H9 (cell line): Measurements from ENCODE around the gene PPP4R2. TPM values are rescaled to one million over a fixed set of nuclear protein-coding genes. Genes with fewer than 3 reads are reported as not detected.

Experiments used
- DNase-seq: peaks from one replicate; pipeline ENCODE4 v3.0.0-alpha.2; 2017
- H2AFZ ChIP-seq: one replicate; pipeline ENCODE4 v1.6.1; 2013; ENCODE audit warnings: mild to moderate bottlenecking, low read length, control low read depth, moderate library complexity
- H2AK5ac ChIP-seq: 2 replicates; pipeline ENCODE4 v1.6.1; 2013; ENCODE audit warnings: low read length, control low read depth, mixed read lengths; ENCODE audit not compliant: insufficient read length
- H2BK120ac ChIP-seq: one replicate; pipeline ENCODE4 v1.6.1; 2013; ENCODE audit warnings: low read depth, mild to moderate bottlenecking, low read length, control low read depth, inconsistent platforms; ENCODE audit not compliant: poor library complexity, severe bottlenecking
- H2BK12ac ChIP-seq: 2 replicates; pipeline ENCODE4 v1.6.1; 2013; ENCODE audit warnings: low read length, control low read depth, mixed read lengths, low read depth; ENCODE audit not compliant: insufficient read length
- H2BK15ac ChIP-seq: 2 replicates; pipeline ENCODE4 v1.6.1; 2013; ENCODE audit warnings: low read depth, low read length, control low read depth
- H2BK20ac ChIP-seq: one replicate; pipeline ENCODE4 v1.6.1; 2013; ENCODE audit warnings: low read depth, mild to moderate bottlenecking, low read length, control low read depth, inconsistent platforms; ENCODE audit not compliant: poor library complexity, severe bottlenecking
- H2BK5ac ChIP-seq: 2 replicates; pipeline ENCODE4 v1.6.1; 2013; ENCODE audit warnings: low read length, control low read depth, mixed read lengths; ENCODE audit not compliant: insufficient read length
- H3K14ac ChIP-seq: 2 replicates; pipeline ENCODE4 v1.6.1; 2013; ENCODE audit warnings: low read length, control low read depth; ENCODE audit not compliant: insufficient read depth
- H3K18ac ChIP-seq: 2 replicates; pipeline ENCODE4 v1.6.1; 2013; ENCODE audit warnings: low read depth, mild to moderate bottlenecking, mixed read lengths, low read length, control low read depth; ENCODE audit not compliant: insufficient read length
- H3K23ac ChIP-seq: 2 replicates; pipeline ENCODE4 v1.6.1; 2013; ENCODE audit warnings: low read length, control low read depth, mixed read lengths, low read depth; ENCODE audit not compliant: insufficient read length
- H3K23me2 ChIP-seq: 2 replicates; pipeline ENCODE4 v1.6.1; 2013; ENCODE audit warnings: low read depth, mild to moderate bottlenecking, mixed read lengths, low read length, control low read depth; ENCODE audit not compliant: insufficient read length, poor library complexity, severe bottlenecking
- H3K27ac ChIP-seq: 2 replicates; pipeline ENCODE4 v1.5.1; 2013; ENCODE audit warnings: low read length, control low read depth, mixed read lengths, low read depth; ENCODE audit not compliant: insufficient read length
- H3K27me3 ChIP-seq: 2 replicates; pipeline ENCODE4 v1.6.1; 2013; ENCODE audit warnings: low read length, control low read depth, inconsistent platforms; ENCODE audit not compliant: insufficient read depth
- H3K4ac ChIP-seq: 2 replicates; pipeline ENCODE4 v1.6.1; 2013; ENCODE audit warnings: low read depth, mild to moderate bottlenecking, control low read depth, inconsistent platforms, low read length, moderate library complexity
- H3K4me1 ChIP-seq: 2 replicates; pipeline ENCODE4 v1.6.1; 2013; ENCODE audit warnings: low read length, control low read depth, inconsistent platforms; ENCODE audit not compliant: insufficient read depth
- H3K4me2 ChIP-seq: 2 replicates; pipeline ENCODE4 v1.6.1; 2013; ENCODE audit warnings: low read length, control low read depth, mixed read lengths; ENCODE audit not compliant: insufficient read length, insufficient read depth
- H3K56ac ChIP-seq: 2 replicates; pipeline ENCODE4 v1.6.1; 2013; ENCODE audit warnings: low read depth, mild to moderate bottlenecking, mixed read lengths, low read length, control low read depth; ENCODE audit not compliant: insufficient read length
- H3K79me1 ChIP-seq: 2 replicates; pipeline ENCODE4 v1.6.1; 2013; ENCODE audit warnings: low read depth, mild to moderate bottlenecking, moderate library complexity, low read length, control low read depth, inconsistent platforms; ENCODE audit not compliant: insufficient read depth, poor library complexity, severe bottlenecking
- H3K79me2 ChIP-seq: 2 replicates; pipeline ENCODE4 v1.6.1; 2013; ENCODE audit warnings: low read length, control low read depth, inconsistent platforms; ENCODE audit not compliant: insufficient read depth
- H3K9ac ChIP-seq: 2 replicates; pipeline ENCODE4 v1.6.1; 2013; ENCODE audit warnings: low read length, control low read depth, mixed read lengths; ENCODE audit not compliant: insufficient read length; ENCODE audit errors: extremely low read depth
- H3K9me3 ChIP-seq: one replicate; pipeline ENCODE4 v1.6.1; 2013; ENCODE audit warnings: low read depth, low read length, inconsistent platforms; ENCODE audit not compliant: control insufficient read depth
- H3T11ph ChIP-seq: one replicate; pipeline ENCODE4 v1.6.1; 2013; ENCODE audit warnings: mild to moderate bottlenecking, low read length, control low read depth, inconsistent platforms
- H4K20me1 ChIP-seq: one replicate; pipeline ENCODE4 v1.6.1; 2013; ENCODE audit not compliant: control insufficient read depth, insufficient read length, insufficient read depth
- H4K5ac ChIP-seq: 2 replicates; pipeline ENCODE4 v1.6.1; 2013; ENCODE audit warnings: low read depth, mild to moderate bottlenecking, mixed read lengths, low read length, control low read depth; ENCODE audit not compliant: insufficient read length
- H4K8ac ChIP-seq: replicated peaks from 2 replicates; pipeline ENCODE4 v1.6.1; 2013; ENCODE audit warnings: low read length, control low read depth, mixed read lengths, low read depth; ENCODE audit not compliant: insufficient read length
- H4K91ac ChIP-seq: 2 replicates; pipeline ENCODE4 v1.6.1; 2013; ENCODE audit warnings: low read depth, mild to moderate bottlenecking, moderate library complexity, mixed read lengths, low read length, control low read depth; ENCODE audit not compliant: insufficient read length
- H3K27ac Mint-ChIP-seq, 3 experiments: 2 replicates in 2 of 3; 3 replicates in 1 of 3; pipeline ENCODE4 v1.8.0; 2020 to 2021; ENCODE audit warnings: mixed read lengths in 3 of 3, mild to moderate bottlenecking in 1 of 3, moderate library complexity in 1 of 3
- H3K27me3 Mint-ChIP-seq: 2 replicates; pipeline ENCODE4 v1.8.0; 2021; ENCODE audit warnings: low read depth, mild to moderate bottlenecking, moderate library complexity, mixed read lengths
- H3K36me3 Mint-ChIP-seq, 3 experiments: 2 replicates in 2 of 3; 3 replicates in 1 of 3; pipeline ENCODE4 v1.8.0; 2020 to 2021; ENCODE audit warnings: low read depth in 3 of 3, mixed read lengths in 3 of 3; ENCODE audit not compliant: insufficient read depth in 1 of 3
- H3K4me1 Mint-ChIP-seq, 2 experiments: 2 replicates each; pipeline ENCODE4 v1.8.0; 2020; ENCODE audit warnings: mixed read lengths in 2 of 2
- H3K4me3 Mint-ChIP-seq, 2 experiments: 2 replicates in 1 of 2; 3 replicates in 1 of 2; pipeline ENCODE4 v1.8.0; 2020 to 2021; ENCODE audit warnings: mild to moderate bottlenecking in 2 of 2, mixed read lengths in 2 of 2, moderate library complexity in 1 of 2
- H3K9me3 Mint-ChIP-seq, 2 experiments: 2 replicates in 1 of 2; 3 replicates in 1 of 2; pipeline ENCODE4 v1.8.0; 2020; ENCODE audit warnings: mild to moderate bottlenecking in 2 of 2, mixed read lengths in 2 of 2, moderate library complexity in 1 of 2
- WGBS: extraction: QIAGEN DNeasy Blood & Tissue Kit; methylation state at CpG from one replicate; pipeline ENCODE4 v1.1.7; 2013; ENCODE audit warnings: missing lambda C conversion rate, low lambda C conversion rate, mixed read lengths; ENCODE audit not compliant: insufficient read length; ENCODE audit errors: extremely low coverage; 5-methylcytosine and 5-hydroxymethylcytosine counted together
- total RNA-seq: library from RNA; stranded (reverse); gene quantifications from 2 replicates; pipeline ENCODE4 v1.2.1, GENCODE V29; 2021
- TF ChIP-seq, protein P1 (sequence below): fragments of 200-600 bp; sonication (generic); conservative IDR thresholded peaks from 3 replicates; pipeline ENCODE4 v1.8.0; 2021; ENCODE audit warnings: antibody characterized with exemption, mild to moderate bottlenecking

Gene PPP4R2
- total RNA-seq, 1 experiment from 2014 or later: 132 TPM

DNA sequence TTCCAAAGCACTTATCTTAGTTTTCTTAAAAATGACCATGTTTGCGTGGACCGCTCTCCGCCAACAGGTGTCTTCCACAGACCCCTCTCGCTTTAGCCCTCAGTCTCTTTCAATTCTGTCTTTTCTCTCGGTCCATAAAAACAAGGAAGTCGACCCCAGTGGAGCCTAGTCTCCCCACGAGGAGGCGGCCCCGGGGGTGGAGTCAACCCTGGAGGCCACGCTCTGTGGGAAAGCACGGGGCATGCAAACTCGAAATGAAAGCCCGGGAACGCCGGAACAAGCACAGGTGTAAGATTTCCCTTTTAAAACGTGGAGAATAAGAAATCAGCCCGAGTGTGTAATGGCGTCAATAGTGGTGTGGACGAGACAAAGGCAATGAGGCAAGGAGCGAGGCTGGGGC is 113.9 kb downstream of the PPP4R2 start:
- Histone ChIP-seq H2BK12ac (no peak overlapping the region), H3K79me2 (no peaks in the 10 kb centered on the region), H2BK5ac (no peak overlapping the region), H3K4me1 (no peaks in the 10 kb centered on the region), H3K18ac (no peak overlapping the region), H2AFZ (no peak overlapping the region), H4K5ac (no peak overlapping the region), H3K14ac (no peak overlapping the region), H2BK20ac (no peak overlapping the region), H4K20me1 (no peaks in the 10 kb centered on the region), H4K91ac (no peak overlapping the region), H3K27ac (no peak overlapping the region), H3K79me1 (no peaks in the 10 kb centered on the region), H3K27me3 (no peaks in the 10 kb centered on the region), H2AK5ac (no peak overlapping the region), H3K23me2 (no peaks in the 10 kb centered on the region), H3K9ac (no peak overlapping the region), H2BK15ac (no peak overlapping the region), H2BK120ac (no peak overlapping the region), H3T11ph (no peak overlapping the region), H3K23ac (no peak overlapping the region), H3K56ac (no peak overlapping the region), H3K9me3 (no peaks in the 10 kb centered on the region), H3K4ac (no peak overlapping the region), H3K4me2 (no peak overlapping the region), H4K8ac (no peak overlapping the region)
- WGBS: no CpG with 5 or more reads among the region's 20 CpGs
- peaks cover 3 to 7% of the 10 kb centered on the region in 2 experiments; a peak in 2 of 4 replicates for H3K4me1 Mint-ChIP-seq
- no peaks in the 10 kb centered on the region for H3K36me3 Mint-ChIP-seq
- H3K27me3 Mint-ChIP-seq: 0 out of 2 replicates have a peak, but pooled peaks cover 2% of the 10 kb centered on the region
- peaks cover 0 to 1% of the 10 kb centered on the region in 2 experiments; a peak in 1 of 5 replicates for H3K9me3 Mint-ChIP-seq
- DNase-seq: no peak
- no peak overlapping the region for H3K4me3 Mint-ChIP-seq
- TF ChIP-seq, protein P1, sequence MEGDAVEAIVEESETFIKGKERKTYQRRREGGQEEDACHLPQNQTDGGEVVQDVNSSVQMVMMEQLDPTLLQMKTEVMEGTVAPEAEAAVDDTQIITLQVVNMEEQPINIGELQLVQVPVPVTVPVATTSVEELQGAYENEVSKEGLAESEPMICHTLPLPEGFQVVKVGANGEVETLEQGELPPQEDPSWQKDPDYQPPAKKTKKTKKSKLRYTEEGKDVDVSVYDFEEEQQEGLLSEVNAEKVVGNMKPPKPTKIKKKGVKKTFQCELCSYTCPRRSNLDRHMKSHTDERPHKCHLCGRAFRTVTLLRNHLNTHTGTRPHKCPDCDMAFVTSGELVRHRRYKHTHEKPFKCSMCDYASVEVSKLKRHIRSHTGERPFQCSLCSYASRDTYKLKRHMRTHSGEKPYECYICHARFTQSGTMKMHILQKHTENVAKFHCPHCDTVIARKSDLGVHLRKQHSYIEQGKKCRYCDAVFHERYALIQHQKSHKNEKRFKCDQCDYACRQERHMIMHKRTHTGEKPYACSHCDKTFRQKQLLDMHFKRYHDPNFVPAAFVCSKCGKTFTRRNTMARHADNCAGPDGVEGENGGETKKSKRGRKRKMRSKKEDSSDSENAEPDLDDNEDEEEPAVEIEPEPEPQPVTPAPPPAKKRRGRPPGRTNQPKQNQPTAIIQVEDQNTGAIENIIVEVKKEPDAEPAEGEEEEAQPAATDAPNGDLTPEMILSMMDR: no peak
- H3K27ac Mint-ChIP-seq: no peak overlapping the region; a peak in 1 of 7 replicates
